G401 (cell line): ENCODE results near the gene C19orf33. TPM values are rescaled to one million over a fixed set of nuclear protein-coding genes. Genes with fewer than 3 reads are reported as not detected.
"Not testable (repeated sequence)": the region's sequence is repeated elsewhere in the genome, so short reads cannot be mapped to it uniquely, and the experiment has no call there.

Experiments
- DNase-seq: peaks from one replicate; pipeline ENCODE4 v3.0.0-alpha.2; 2015; ENCODE audit warnings: low spot score
- in situ Hi-C: cut with HindIII; loops from 2 replicates; pipeline ENCODE4 v1.10.0; 2016; ENCODE audit warnings: low sequenced_read_pairs, mixed read lengths
- total RNA-seq: library from RNA; depleted of rRNA; stranded (reverse); fragments of >200 nt; shearing (Covaris generic); gene quantifications from 2 replicates; pipeline ENCODE4 v1.2.3, GENCODE V29; 2014; rRNA removed

C19orf33 gene
- total RNA-seq: not detected in 2 replicates

DNA sequence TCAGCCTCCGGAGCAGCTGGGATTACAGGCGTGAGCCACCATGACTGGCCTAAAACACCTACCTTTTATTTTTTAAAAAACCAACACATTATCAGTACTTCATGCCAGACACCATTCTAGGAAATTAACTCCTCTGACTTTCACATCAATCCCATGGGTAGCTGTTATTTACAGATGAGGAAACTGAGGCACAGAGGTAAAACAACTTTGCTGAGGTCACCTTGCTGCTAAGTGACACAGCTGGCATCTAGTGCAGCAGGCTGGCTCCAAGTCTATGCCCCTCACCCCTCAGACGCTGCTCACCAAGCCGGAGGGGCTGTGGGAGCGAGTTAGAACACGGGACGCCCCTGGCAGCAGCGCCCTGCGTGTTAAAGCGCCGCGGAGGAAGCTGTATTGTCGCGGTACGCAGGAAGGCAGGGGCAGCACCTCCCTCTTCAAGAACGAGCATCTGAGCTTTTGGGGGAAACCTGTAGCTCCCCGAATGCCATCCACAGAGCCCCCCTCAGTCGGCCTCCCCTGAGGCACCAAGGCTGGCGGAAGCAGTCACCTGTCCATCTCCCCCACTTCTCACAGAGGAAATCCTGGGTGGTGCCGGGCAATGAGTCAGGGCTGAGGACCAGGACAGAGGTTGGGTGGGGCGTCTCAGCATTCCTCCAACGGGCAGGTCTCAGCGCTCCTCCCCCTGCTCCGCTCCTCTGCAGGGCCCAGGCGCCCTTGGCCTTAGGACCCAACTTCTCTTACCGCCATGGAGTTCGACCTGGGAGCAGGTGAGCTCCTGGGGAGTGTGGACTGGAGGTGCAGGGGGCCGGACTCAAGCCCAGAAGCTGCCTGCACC lies at the start of gene C19orf33:
C19orf33 (plus strand) TSS at position 735 of the 835 bp plus-strand sequence; CDS start at position 746, 11 bp downstream.
- no peak for DNase-seq
- in situ Hi-C loops: no loop called here

DNA sequence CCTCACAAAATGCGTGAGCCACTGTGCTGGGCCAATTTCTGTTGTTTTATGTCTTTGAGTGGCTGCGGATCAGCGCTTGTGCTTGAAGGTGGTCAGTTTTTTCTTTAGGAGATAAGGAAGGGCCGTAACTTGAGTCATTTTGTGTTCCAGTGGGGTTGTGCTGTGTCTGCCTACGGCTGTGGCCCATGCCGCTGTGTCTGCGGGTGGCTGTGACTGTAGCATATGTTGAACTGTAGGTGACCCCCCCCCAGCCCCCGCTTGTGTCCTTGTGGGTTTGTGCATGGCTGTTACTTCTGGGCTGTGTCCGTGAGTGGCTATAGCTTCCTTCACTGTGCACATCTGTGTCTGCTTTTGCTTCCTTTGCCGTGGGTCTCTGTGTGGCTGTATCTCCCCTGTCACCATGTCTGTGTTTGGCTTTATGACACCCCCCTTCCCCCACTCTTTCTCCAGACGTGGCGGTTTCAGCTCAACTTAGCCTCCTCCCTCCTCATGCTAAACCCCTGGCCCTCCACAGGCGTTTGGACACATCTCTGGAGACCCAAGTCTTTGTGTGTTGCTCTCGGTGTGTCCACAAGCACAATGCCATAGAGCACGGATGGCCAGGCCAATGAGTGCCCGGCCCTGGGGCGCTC lies 48.6 kb upstream of the C19orf33 start:
- in situ Hi-C loops: no loop called here

GRCh38 chr19:38261942-38262341 lies 42.1 kb upstream of the C19orf33 start:
- in situ Hi-C loops, DNase-seq: not testable (repeated sequence)

More for the DNA sequence above, 48.6 kb upstream of the C19orf33 start:
- DNase-seq: no peak

DNA sequence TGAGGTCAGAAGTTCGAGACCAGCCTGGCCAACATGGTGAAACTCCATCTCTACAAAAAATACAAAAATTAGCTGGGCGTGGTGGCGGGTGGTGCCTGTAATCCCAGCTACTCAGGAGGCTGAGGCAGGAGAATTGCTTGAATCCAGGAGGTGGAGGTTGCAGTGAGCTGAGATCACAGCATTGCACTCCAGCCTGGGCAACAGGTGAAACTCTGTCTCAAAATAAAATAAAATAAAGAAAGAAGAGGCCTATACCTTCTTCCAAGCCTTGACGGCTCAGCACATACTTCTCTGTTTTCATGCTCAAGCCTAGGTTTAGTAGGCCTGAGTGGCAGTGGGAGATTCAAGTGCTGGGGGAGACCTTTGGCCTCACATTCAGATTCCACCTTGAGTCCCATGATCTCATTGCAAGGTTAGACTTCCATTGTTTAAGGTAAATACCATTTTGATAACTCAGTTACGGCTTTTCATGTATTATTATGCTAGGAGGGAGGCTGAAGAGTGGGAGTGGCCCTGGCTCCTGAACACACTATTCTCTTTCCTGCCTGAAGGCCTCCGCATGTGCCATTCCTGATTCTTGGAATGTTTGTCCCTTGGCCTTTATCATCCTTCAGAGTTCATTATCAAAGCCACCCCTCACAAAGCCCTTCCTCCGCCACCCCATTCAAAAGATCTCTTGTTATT lies 41.3 kb upstream of the C19orf33 start:
- no peak for DNase-seq
- in situ Hi-C loops: no loop called here

GRCh38 chr19:38263689-38264485 lies 40.2 kb upstream of the C19orf33 start:
- peak; percentile 86 for DNase-seq
- in situ Hi-C loops: no loop called here

DNA sequence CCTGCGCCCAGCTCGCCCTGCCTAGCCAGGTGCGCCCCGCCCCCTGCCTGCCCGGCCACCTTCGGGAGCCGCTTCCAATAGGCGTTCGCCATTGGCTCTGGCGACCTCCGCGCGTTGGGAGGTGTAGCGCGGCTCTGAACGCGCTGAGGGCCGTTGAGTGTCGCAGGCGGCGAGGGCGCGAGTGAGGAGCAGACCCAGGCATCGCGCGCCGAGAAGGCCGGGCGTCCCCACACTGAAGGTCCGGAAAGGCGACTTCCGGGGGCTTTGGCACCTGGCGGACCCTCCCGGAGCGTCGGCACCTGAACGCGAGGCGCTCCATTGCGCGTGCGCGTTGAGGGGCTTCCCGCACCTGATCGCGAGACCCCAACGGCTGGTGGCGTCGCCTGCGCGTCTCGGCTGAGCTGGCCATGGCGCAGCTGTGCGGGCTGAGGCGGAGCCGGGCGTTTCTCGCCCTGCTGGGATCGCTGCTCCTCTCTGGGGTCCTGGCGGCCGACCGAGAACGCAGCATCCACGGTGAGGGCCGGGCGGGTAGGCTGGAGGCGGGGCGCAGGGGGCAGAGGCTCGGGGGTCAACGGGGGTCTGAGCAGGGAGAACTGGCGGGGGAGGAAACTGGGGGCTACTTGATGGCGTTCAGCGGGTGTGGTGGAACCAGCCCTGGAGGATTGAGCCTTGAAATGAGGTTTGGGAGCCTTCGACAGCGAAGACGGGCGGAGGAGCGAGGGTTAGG lies 39.4 kb upstream of the C19orf33 start, which contains the start of gene SPINT2:
SPINT2 (plus strand) TSS at position 88 of the 727 bp plus-strand sequence; CDS start at position 408, 320 bp downstream.
- no peak for DNase-seq
- in situ Hi-C loops: no loop called here

- DNase-seq: peak; percentile 58
- in situ Hi-C loops: no loop called here
Measured at GRCh38 chr19:38265213-38265861, 38.7 kb upstream of the C19orf33 start.

DNA sequence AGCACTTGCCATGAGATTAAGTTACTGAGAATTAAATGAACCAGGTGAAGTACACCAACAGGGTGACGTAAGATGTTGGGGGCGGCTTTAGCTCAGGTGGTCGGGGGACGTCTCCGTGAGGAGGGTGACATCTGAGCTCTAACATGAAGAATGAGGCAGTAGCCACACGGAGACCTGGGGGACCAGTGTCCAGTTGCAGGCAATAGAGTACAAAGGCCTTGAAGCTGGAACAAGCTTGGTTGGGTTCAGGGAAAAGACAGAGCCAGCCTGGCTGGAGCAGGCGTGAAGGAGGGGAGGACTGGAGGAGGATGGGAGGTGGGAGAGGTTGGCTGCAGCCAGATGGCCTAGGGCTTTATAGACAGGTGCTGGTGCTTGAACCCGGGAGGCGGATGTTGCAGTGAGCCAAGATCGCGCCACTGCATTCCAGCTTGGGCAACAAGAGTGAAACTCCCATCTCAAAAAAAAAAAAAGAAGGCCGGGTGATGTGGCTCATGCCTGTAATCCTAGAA lies 38.1 kb upstream of the C19orf33 start:
- in situ Hi-C loops: no loop called here
- no peak for DNase-seq

GRCh38 chr19:38266981-38267597 lies 37.0 kb upstream of the C19orf33 start:
- in situ Hi-C loops: no loop called here
- DNase-seq: no peak

DNA sequence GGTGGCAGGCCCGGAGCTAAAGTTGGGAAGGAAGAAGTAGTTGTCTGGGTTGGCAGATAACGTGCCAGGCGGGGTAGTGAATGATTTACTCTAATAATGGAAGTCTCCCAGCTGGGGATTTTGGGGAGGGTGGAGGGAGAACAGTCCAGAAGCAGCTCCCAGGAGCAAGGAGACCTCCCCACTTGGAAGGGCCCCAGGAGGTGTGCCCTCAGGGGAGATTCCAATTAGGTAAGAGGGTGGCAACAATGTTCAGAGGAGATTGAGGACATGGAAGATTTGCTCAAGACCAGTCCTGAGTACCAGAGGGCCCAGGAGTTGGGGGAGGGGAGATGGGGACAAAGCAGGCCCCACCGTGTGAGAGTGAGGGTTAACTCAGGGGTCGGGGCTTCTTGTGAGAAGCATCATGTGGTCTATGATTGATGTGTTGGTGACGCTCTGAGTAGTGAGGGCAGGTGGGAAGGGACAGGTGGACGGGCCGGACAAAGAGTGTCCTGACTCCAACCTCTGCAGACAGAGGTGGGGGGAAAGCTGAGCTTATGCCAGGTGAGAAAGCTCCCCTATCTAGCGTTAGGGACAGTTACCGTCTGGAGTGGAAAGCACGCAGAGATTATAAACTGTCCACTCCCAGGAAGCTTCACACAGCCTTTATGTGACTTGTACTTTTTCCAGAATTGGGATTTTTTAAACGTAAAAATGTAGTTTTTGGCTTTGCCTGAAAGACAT lies 36.1 kb upstream of the C19orf33 start:
- in situ Hi-C loops: no loop called here
- DNase-seq: no peak

DNA sequence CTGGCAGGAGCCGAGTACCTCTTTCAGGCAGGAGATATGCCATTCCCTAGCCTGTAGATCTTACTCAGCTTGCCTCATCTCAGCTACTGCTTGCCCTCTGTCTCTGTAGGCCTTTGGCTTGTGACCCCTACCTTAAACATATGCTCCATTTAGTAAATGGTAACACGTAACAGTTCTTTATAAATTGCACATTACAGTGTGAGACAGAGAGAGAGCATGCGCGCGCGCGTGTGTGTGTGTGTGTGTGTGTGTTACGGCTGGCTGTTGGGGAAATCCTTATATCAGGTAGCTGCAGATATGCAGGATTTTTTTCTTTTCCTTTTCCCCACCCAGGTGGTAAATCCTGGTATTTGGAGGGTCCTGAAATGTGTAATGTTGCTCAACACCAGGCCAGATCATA lies 35.5 kb upstream of the C19orf33 start:
- in situ Hi-C loops: no loop called here
- no peak for DNase-seq

- DNase-seq: no peak
- in situ Hi-C loops: no loop called here
Measured at GRCh38 chr19:38270587-38271167, 33.4 kb upstream of the C19orf33 start.

DNA sequence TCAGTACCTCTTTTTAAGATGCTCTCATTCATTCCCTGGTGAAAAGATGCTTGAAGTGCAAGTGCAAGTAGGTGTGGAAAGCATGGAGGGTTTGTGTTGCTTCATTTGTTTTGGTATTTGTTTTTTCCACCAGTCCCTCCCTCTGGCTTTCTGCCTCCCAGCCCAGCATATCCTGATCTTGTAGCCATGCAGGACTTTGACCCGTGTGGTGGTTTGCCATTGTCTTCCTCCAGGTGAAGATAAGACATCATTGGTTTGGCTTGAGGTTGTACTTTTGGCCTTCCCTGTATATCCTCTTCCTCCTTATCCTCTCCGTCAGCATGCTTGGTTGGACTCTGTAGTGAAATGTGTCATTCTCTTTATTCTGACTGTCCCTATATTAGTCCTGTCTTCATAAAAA lies 30.6 kb upstream of the C19orf33 start:
- in situ Hi-C loops: no loop called here
- DNase-seq: no peak

GRCh38 chr19:38274739-38275138 lies 29.3 kb upstream of the C19orf33 start:
- in situ Hi-C loops: no loop called here
- peak; percentile 60 for DNase-seq

DNA sequence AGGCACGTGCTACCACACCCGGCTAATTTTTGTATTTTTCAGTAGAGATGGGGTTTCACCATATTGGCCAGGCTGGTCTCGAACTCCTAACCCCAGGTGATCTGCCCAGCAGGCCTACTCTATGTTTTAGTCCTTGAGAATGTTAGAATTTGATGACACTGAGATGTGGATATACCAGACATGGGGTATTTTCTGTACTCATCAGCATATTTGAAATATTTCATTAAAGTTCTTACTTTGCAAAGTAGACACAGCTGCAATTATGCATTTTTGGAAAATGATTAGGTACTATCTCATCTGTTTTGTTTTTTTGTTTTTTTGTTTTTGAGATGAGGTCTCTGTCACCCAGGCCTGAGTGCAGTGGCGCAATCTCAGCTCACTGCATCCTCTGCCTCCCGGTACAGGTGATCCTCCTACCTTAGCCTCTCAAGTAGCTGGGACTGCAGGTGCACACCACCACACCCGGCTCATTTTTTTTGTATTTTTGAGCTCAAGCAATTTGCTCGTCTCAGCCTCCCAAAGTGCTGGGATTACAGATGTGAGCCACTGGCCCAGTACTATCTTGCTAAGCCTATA lies 27.0 kb upstream of the C19orf33 start:
- DNase-seq: no peak
- in situ Hi-C loops: no loop called here

DNA sequence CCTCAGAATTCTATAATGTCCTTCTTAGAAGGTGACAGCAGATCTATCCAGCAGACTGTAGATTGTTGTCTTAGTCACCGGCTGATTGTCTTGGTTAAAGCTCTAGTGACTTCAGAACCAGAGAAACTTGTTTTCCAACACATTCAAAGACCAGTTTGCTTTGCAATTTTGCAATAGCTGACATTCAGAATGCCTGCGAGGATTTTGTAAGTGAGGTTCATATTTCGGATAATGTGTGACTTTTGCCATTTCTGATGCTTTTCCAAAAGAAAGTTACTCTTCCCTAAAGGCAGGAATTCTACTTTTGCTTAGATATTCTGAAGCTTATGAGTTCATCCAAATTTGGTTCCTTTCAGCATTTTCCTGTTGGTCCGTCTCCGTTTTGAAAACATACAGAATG lies 26.5 kb upstream of the C19orf33 start:
- in situ Hi-C loops: no loop called here
- no peak for DNase-seq
